Measurements from ENCODE around the gene HCN2. TPM values are rescaled to one million over a fixed set of nuclear protein-coding genes. Genes with fewer than 3 reads are reported as not detected.

HCN2 gene
- total and polyA plus RNA-seq, 2 of the 8 experiments (the other 6 are each of a cell fraction or from before 2014, with no cell fraction given), result 1.0 to 4.0 TPM

DNA sequence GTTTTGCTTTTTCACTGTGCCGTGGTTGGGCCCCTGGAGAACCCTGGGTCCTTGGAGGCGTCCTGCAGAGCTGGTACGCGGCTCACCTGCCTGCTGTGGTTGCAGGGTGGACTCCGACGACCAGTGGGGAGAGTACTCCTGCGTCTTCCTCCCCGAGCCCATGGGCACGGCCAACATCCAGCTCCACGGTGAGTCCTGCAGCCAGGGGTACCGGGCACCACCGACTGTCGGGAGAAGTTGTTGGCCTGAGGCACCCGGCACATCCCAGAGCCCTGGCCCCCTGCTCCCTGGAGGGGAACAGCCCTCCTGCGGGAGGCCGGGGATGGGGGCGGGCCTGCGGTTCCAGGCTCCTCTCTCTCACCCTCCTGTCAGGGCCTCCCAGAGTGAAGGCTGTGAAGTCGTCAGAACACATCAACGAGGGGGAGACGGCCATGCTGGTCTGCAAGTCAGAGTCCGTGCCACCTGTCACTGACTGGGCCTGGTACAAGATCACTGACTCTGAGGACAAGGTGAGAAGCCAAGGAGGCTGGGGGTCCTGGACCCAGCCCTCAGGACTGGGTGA, 9.3 kb upstream of the HCN2 start:
- H2BK15ac ChIP-seq (ENCODE audit: low read length), result no peak overlapping the region
- H4K91ac ChIP-seq (replicated peaks; ENCODE audit: insufficient read length, low read length), result no peak overlapping the region
- TF ChIP-seq BRCA1 (IDR thresholded peaks at IDR 0.05; ENCODE audit: low read depth, low read length) (no peak), POLR2AphosphoS5 (IDR thresholded peaks at IDR 0.05; ENCODE audit: low read depth, low read length) (peak; percentile 28; the same call in 1 of the 2 replicates), JUN (IDR thresholded peaks at IDR 0.05; ENCODE audit: low read depth, low read length) (no peak), USF2 (IDR thresholded peaks at IDR 0.05; ENCODE audit: low read length) (no peak)
- 91% methylated on average over 22 of the region's 22 CpGs; no CpG with 5 or more reads in 1 of the 2 experiments for WGBS, 2 experiments (ENCODE audit: extremely low coverage in 1 of 2, insufficient coverage in 1 of 2, insufficient read length in 1 of 2, insufficient replicate concordance in 2 of 2, low coverage in 1 of 2, low lambda C conversion rate in 2 of 2, missing lambda C conversion rate in 1 of 2)
- 0 out of 2 replicates have a peak, but pooled peaks cover 2% of the 10 kb centered on the region for H3K23me2 ChIP-seq (ENCODE audit: low read depth, low read length)
- DNase-seq (ENCODE audit: low read depth in 1 of 2, low spot score in 2 of 2) (no peak), FAIRE-seq (no peak)
- H3K56ac ChIP-seq (replicated peaks; ENCODE audit: insufficient read length, low read depth, low read length), result no peak overlapping the region
- H3K36me3 ChIP-seq (ENCODE audit: control insufficient read depth in 2 of 4, insufficient read depth in 4 of 4, low read length in 3 of 4), result peaks cover 10 to 48% (median 27%) of the 10 kb centered on the region in 4 experiments; a peak in 6 of 8 replicates
- peaks cover 30 to 52% of the 10 kb centered on the region in 2 experiments for H3K79me2 ChIP-seq (ENCODE audit: control insufficient read depth in 1 of 2, insufficient read depth in 2 of 2, low read length in 2 of 2)
- peaks cover 0 to 13% (median 5%) of the 10 kb centered on the region in 4 experiments; a peak in 4 of 7 replicates for H3K4me1 ChIP-seq (replicated peaks in 1 of 4; ENCODE audit: control insufficient read depth in 3 of 4, insufficient read depth in 4 of 4, low read length in 3 of 4)
- H3K4me3 ChIP-seq (ENCODE audit: extremely low read depth in 1 of 4, insufficient read depth in 2 of 4, low read depth in 3 of 4, low read length in 4 of 4), result no peak overlapping the region
- H3K9me3 ChIP-seq (ENCODE audit: insufficient read depth in 2 of 2, low read depth in 1 of 2, low read length in 1 of 2), result no peaks in the 10 kb centered on the region
- H3K9ac ChIP-seq (replicated peaks in 1 of 4; ENCODE audit: extremely low read depth in 1 of 4, low read depth in 3 of 4, low read length in 3 of 4), result no peak overlapping the region
- ChIA-PET CTCF (ENCODE audit: partially characterized antibody) (no interaction called here), POLR2A (ENCODE audit: partially characterized antibody) (interaction anchor here (0.6 kb wide), 1 partner anchor 36 kb away, joined by 3 read pairs; the partner anchor contains the start of gene GZMM)
- H2BK12ac ChIP-seq (ENCODE audit: low read depth, low read length), result no peak overlapping the region
- no peak overlapping the region for H3K23ac ChIP-seq (ENCODE audit: insufficient read length)
- H4K8ac ChIP-seq (ENCODE audit: extremely low read depth, insufficient read depth, low read length), result no peak overlapping the region
- no peak overlapping the region for H3K4me2 ChIP-seq (ENCODE audit: insufficient read depth in 1 of 2, low read depth in 2 of 2, low read length in 2 of 2)
- no peak overlapping the region for H2AK5ac ChIP-seq (ENCODE audit: low read depth, low read length)
- H3K27me3 ChIP-seq (replicated peaks in 1 of 4; ENCODE audit: control insufficient read depth in 3 of 4, extremely low read depth in 1 of 4, insufficient read depth in 3 of 4, low read length in 3 of 4), result no peaks in the 10 kb centered on the region
- H3K14ac ChIP-seq (ENCODE audit: insufficient read length), result no peak overlapping the region
- no peak overlapping the region for H2BK5ac ChIP-seq (ENCODE audit: low read depth, low read length)
- no peak overlapping the region for H2BK120ac ChIP-seq (replicated peaks; ENCODE audit: low read depth, low read length)
- no peak overlapping the region for H2AFZ ChIP-seq (ENCODE audit: low read length)
- no peak overlapping the region for H3K18ac ChIP-seq (ENCODE audit: extremely low read depth, low read length)
- peaks cover 11% of the 10 kb centered on the region for H3K79me1 ChIP-seq (ENCODE audit: low read depth, low read length)
- H3K4ac ChIP-seq (replicated peaks; ENCODE audit: insufficient read length, low read depth, low read length), result no peak overlapping the region
- no peak overlapping the region for H3K27ac ChIP-seq (ENCODE audit: low read depth, low read length)
- peaks cover 40 to 47% of the 10 kb centered on the region in 2 experiments for H4K20me1 ChIP-seq (replicated peaks in 1 of 2; ENCODE audit: control insufficient read depth in 1 of 2, insufficient read depth in 2 of 2, low read length in 2 of 2)
- H2BK20ac ChIP-seq (ENCODE audit: low read length), result no peak overlapping the region
- no peak overlapping the region for H4K5ac ChIP-seq (ENCODE audit: insufficient read length, low read depth, low read length)
